Measurements from ENCODE around the gene SLC35B3.
A peak's percentile ranks its signal among the peaks of the same experiment; 100 is the strongest.
"Not testable (repeated sequence)": the region's sequence is repeated elsewhere in the genome, so short reads cannot be mapped to it uniquely, and the experiment has no call there.

SLC35B3 gene
- total RNA-seq, result 6.0 to 20.8 (median 11.3) reads per million in 9 experiments

DNA sequence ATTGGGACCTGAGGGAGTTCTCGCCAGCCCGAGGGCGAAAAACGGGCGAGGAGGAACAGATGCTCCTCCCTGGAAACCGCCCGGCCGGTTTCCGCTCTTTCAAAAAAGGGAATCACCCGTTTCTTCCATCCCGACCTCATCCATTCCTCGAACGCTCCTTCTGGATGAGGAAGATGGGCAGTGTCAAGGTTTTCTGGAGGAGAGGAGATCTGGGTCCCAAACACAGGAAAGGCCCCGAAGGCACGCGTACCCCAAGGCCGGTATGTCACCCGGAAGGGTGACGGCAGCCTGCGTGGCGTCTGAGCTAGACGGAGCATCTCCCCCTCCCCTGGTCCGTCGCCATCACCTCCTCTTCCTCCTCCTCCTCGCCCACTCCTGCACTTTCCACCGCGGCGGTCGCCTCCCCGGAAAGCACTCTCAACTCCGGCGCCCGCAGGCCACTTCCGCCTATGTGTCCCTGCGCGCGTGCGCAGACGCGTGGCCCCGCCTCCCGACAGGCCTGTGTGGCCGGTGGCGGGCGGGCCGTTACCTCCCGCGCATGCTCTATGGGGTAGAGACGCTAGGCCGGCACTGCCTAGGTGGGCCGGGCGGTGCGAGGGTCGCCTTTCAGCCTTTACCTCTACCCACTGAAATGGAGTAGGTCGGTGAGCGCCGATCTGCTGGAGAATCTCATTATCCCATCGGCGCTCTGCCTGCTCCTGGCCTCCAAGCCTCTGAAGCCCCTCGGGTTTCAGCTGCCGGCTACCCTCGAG is at the start of gene SLC35B3:
TSS of gene SLC35B3 (minus strand) at position 453 of the 752 bp plus-strand sequence.
- peaks cover 19 to 35% of the 10 kb centered on the region in 2 donors for H3K4me1 Mint-ChIP-seq (ENCODE audit: low read depth in 2 of 2)
- no peaks in the 10 kb centered on the region for H3K27me3 Mint-ChIP-seq
- ATAC-seq (replicated peaks) (peak; percentile 92), DNase-seq (peak; percentile 95 to 99 (median 98))
- H3K9me3 Mint-ChIP-seq, result no peaks in the 10 kb centered on the region
- H3K27ac Mint-ChIP-seq, result peak within 1 kb of the TSS; percentile 98
- H3K36me3 Mint-ChIP-seq (ENCODE audit: insufficient read depth), result peaks cover 15% of the 10 kb centered on the region
- peak within 1 kb of the TSS; percentile 90 to 94 for H3K4me3 Mint-ChIP-seq

DNA sequence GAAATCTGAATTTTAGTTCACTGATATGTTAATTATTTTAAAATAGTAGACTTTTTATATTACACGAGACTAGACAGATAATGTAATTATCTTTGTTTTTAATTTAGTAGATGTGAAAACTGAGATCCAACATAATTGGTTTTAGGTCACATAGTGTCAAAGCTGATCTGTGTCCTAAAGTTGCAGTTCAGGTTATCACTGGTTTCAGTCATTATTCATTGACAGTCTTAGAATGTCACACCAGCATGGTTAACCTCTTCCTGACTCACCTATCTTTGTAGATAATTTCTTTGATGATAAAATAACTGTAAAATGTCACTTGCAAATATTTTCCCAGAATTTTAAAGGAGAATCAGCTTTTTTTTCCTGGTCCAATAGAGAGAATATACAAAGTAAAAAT is 48.3 kb upstream of the SLC35B3 start:
- H3K27me3 Mint-ChIP-seq, result peaks cover 8 to 18% of the 10 kb centered on the region in 2 donors
- H3K4me1 Mint-ChIP-seq (ENCODE audit: low read depth in 2 of 2), result no peaks in the 10 kb centered on the region
- H3K36me3 Mint-ChIP-seq (ENCODE audit: insufficient read depth), result no peaks in the 10 kb centered on the region
- peaks cover 0 to 2% of the 10 kb centered on the region in 2 donors for H3K9me3 Mint-ChIP-seq
- no peak overlapping the region for H3K4me3 Mint-ChIP-seq
- H3K27ac Mint-ChIP-seq, result no peak overlapping the region
- ATAC-seq (replicated peaks) (no peak), DNase-seq (no peak)

- Mint-ChIP-seq H3K36me3 (ENCODE audit: insufficient read depth) (no peaks in the 10 kb centered on the region), H3K4me1 (ENCODE audit: low read depth in 2 of 2) (no peaks in the 10 kb centered on the region), H3K27ac (no peak overlapping the region), H3K4me3 (no peak overlapping the region), H3K9me3 (peaks cover 0 to 2% of the 10 kb centered on the region in 2 donors), H3K27me3 (peaks cover 8 to 18% of the 10 kb centered on the region in 2 donors)
- ATAC-seq (replicated peaks), result no peak
- DNase-seq, result no peak
These were observed 46.4 kb upstream of the SLC35B3 start for GRCh38 chr6:8481727-8482126.

- Mint-ChIP-seq H3K36me3 (ENCODE audit: insufficient read depth) (no peaks in the 10 kb centered on the region), H3K4me1 (ENCODE audit: low read depth in 2 of 2) (no peaks in the 10 kb centered on the region), H3K27me3 (peaks cover 0 to 15% of the 10 kb centered on the region in 2 donors), H3K9me3 (peaks cover 0 to 2% of the 10 kb centered on the region in 2 donors), H3K27ac (no peak overlapping the region), H3K4me3 (no peak overlapping the region)
- DNase-seq (no peak), ATAC-seq (replicated peaks) (no peak)
These were observed 43.1 kb upstream of the SLC35B3 start for GRCh38 chr6:8478418-8478817.

DNA sequence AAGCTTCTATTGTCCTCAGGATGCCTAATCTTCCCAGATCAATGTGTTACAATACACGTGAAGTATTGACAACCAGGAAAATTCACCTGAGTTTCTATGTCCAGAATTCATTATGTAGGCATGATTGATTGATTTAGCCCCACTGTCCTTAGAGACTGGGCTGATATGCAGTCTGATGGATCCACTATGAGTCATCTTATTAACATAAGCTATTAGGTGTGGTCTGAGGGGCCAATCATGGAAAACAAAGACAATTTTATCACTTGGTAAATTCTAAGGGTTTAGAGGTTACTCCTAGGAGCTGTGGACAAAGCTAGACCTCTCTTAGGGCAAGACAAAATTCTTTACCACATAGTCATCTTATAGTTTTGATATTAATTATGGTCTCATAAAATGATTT is 41.3 kb upstream of the SLC35B3 start:
- DNase-seq (no peak), ATAC-seq (replicated peaks) (no peak)
- Mint-ChIP-seq H3K36me3 (ENCODE audit: insufficient read depth) (no peaks in the 10 kb centered on the region), H3K9me3 (no peaks in the 10 kb centered on the region), H3K27ac (no peak overlapping the region), H3K4me1 (ENCODE audit: low read depth in 2 of 2) (no peaks in the 10 kb centered on the region), H3K4me3 (no peak overlapping the region), H3K27me3 (peaks cover 0 to 11% of the 10 kb centered on the region in 2 donors)

GRCh38 chr6:8468552-8469356 is 33.4 kb upstream of the SLC35B3 start:
- ATAC-seq (replicated peaks), result no peak
- peaks cover 8 to 9% of the 10 kb centered on the region in 2 donors for H3K27me3 Mint-ChIP-seq
- no peak overlapping the region for H3K4me3 Mint-ChIP-seq
- H3K27ac Mint-ChIP-seq, result no peak overlapping the region
- H3K4me1 Mint-ChIP-seq (ENCODE audit: low read depth in 2 of 2), result no peaks in the 10 kb centered on the region
- H3K9me3 Mint-ChIP-seq, result no peaks in the 10 kb centered on the region
- DNase-seq, result no peak
- H3K36me3 Mint-ChIP-seq (ENCODE audit: insufficient read depth), result no peaks in the 10 kb centered on the region

GRCh38 chr6:8462694-8463093 is 27.3 kb upstream of the SLC35B3 start:
- no peak for DNase-seq
- ATAC-seq (replicated peaks), result no peak
- Mint-ChIP-seq H3K9me3 (no peaks in the 10 kb centered on the region), H3K36me3 (ENCODE audit: insufficient read depth) (no peaks in the 10 kb centered on the region), H3K4me3 (no peak overlapping the region), H3K4me1 (ENCODE audit: low read depth in 2 of 2) (no peaks in the 10 kb centered on the region), H3K27me3 (peaks cover 23 to 37% of the 10 kb centered on the region in 2 donors), H3K27ac (no peak overlapping the region)

DNA sequence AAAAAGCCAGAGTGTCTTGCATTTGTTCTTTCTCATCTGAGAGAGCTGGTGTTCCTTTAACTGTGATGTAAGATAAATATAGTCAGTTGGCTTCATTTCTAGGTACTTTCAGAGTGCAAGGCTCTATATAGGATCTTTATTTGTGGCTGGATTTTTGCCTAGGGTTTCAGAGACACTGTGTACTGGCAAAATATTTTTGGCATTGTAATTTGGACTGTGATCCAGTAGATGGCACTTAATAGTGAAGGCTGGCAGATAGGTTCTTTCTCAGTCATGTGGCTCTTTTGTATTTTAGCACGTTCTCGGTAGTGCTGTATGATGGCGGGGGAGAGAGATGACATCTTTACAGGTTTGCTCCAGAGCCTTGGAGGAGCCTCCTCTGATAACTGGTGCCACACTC is 26.8 kb upstream of the SLC35B3 start:
- Mint-ChIP-seq H3K9me3 (no peaks in the 10 kb centered on the region), H3K4me1 (ENCODE audit: low read depth in 2 of 2) (no peaks in the 10 kb centered on the region), H3K36me3 (ENCODE audit: insufficient read depth) (no peaks in the 10 kb centered on the region), H3K27me3 (peaks cover 25 to 37% of the 10 kb centered on the region in 2 donors), H3K27ac (no peak overlapping the region), H3K4me3 (no peak overlapping the region)
- DNase-seq (no peak), ATAC-seq (replicated peaks) (no peak)

DNA sequence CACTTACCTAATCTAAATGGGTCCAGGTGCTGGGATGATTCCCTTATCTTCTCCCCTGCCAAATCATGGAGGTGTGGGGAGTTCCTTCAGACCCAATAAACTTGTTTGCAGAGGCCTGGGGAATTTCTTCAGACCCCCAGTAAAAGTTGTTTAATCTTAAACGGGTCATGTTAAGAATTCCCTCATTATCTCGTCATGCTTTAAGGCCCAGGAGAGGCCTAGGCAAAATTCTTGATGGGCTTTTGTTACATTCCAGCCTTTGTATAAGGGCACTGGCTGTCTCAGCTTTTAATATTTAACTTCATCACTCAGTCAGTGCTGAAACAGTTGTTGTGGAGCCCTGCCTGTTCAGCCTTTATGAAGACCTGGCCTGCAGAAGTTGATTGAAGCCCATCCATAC is 11.0 kb upstream of the SLC35B3 start:
- Mint-ChIP-seq H3K36me3 (ENCODE audit: insufficient read depth) (no peaks in the 10 kb centered on the region), H3K9me3 (no peaks in the 10 kb centered on the region), H3K4me1 (ENCODE audit: low read depth in 2 of 2) (no peaks in the 10 kb centered on the region), H3K4me3 (no peak overlapping the region), H3K27ac (no peak overlapping the region), H3K27me3 (peaks cover 0 to 15% of the 10 kb centered on the region in 2 donors)
- no peak for ATAC-seq (replicated peaks)
- no peak for DNase-seq

- not testable (repeated sequence) for H3K4me1 Mint-ChIP-seq (ENCODE audit: low read depth in 2 of 2); DNase-seq; H3K4me3 Mint-ChIP-seq; ATAC-seq (replicated peaks); H3K9me3 Mint-ChIP-seq; H3K27ac Mint-ChIP-seq; H3K36me3 Mint-ChIP-seq (ENCODE audit: insufficient read depth)
- peaks cover 0 to 15% of the 10 kb centered on the region in 2 donors for H3K27me3 Mint-ChIP-seq
These were observed 10.6 kb upstream of the SLC35B3 start for GRCh38 chr6:8445930-8446329.

DNA sequence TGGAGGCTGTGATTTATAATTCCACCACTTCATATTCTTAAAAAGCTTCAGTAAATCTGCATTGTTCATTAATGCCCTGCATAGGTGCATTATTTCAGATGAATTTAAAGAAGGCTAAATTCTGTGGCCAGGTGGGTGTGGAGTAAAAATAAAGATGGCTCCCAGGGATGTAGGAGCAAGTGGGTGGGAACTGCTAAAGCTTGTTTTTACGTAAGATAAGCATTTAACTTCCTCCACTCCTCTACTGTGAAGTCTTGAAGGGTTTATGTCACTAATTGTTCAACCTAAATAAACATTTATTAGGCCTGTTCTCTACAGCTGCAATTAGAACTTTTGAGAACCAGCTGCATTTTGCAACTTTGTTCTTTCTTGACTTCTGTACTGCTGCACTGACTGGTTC is 6.8 kb upstream of the SLC35B3 start:
- peaks cover 0 to 15% of the 10 kb centered on the region in 2 donors for H3K27me3 Mint-ChIP-seq
- H3K36me3 Mint-ChIP-seq (ENCODE audit: insufficient read depth), result peaks cover 3% of the 10 kb centered on the region
- ATAC-seq (replicated peaks), result no peak
- H3K4me3 Mint-ChIP-seq, result no peak overlapping the region
- no peaks in the 10 kb centered on the region for H3K4me1 Mint-ChIP-seq (ENCODE audit: low read depth in 2 of 2)
- no peak overlapping the region for H3K27ac Mint-ChIP-seq
- no peak for DNase-seq
- H3K9me3 Mint-ChIP-seq, result no peaks in the 10 kb centered on the region

DNA sequence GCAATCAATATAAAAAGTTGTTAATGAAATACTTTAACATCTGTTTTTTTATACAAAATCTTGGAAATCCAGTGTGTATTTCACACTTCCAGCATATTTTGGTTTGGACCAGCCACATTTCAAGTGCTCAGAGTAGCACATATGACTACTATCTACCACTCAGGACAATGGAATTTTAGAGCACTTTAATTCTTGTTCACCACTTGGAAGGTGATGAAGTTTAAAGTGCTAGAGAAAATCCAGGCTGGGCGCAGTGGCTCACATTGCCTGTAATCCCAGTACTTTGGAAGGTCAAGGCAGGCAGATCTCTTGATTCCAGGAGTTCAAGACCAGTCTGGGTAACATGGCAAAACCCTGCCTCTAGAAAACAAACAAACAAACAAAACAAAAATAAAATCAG is 6.1 kb upstream of the SLC35B3 start:
- H3K27ac Mint-ChIP-seq, result no peak overlapping the region
- no peak overlapping the region for H3K4me3 Mint-ChIP-seq
- ATAC-seq (replicated peaks), result no peak
- no peaks in the 10 kb centered on the region for H3K9me3 Mint-ChIP-seq
- peaks cover 0 to 15% of the 10 kb centered on the region in 2 donors for H3K27me3 Mint-ChIP-seq
- peaks cover 3% of the 10 kb centered on the region for H3K36me3 Mint-ChIP-seq (ENCODE audit: insufficient read depth)
- DNase-seq, result no peak
- H3K4me1 Mint-ChIP-seq (ENCODE audit: low read depth in 2 of 2), result no peaks in the 10 kb centered on the region

GRCh38 chr6:8439601-8440268 is 4.4 kb upstream of the SLC35B3 start:
- Mint-ChIP-seq H3K9me3 (no peaks in the 10 kb centered on the region), H3K36me3 (ENCODE audit: insufficient read depth) (peaks cover 12% of the 10 kb centered on the region), H3K4me3 (no peak overlapping the region), H3K27me3 (peaks cover 0 to 15% of the 10 kb centered on the region in 2 donors), H3K4me1 (ENCODE audit: low read depth in 2 of 2) (peaks cover 9% of the 10 kb centered on the region in 2 donors), H3K27ac (no peak overlapping the region)
- no peak for DNase-seq
- ATAC-seq (replicated peaks), result no peak

Measured in effector memory CD8-positive, alpha-beta T cell (primary cell).